ENCODE results near the gene KRT4.

KRT4 gene

GRCh38 chr12:52791271-52792184, 22.4 kb downstream of the KRT4 start:
- DNase-seq = no peak

GRCh38 chr12:52790427-52791270, 23.3 kb downstream of the KRT4 start:
- DNase-seq = no peak

GRCh38 chr12:52789637-52790426, 24.1 kb downstream of the KRT4 start:
- no peak for DNase-seq

GRCh38 chr12:52788876-52789636, 24.9 kb downstream of the KRT4 start:
- no peak for DNase-seq

GRCh38 chr12:52788192-52788875, 25.6 kb downstream of the KRT4 start:
- DNase-seq = no peak

GRCh38 chr12:52787324-52788191, 26.4 kb downstream of the KRT4 start:
- no peak for DNase-seq

GRCh38 chr12:52784909-52785308, 29.0 kb downstream of the KRT4 start:
- no peak for DNase-seq

- no peak for DNase-seq
These were observed 30.2 kb downstream of the KRT4 start for GRCh38 chr12:52783563-52784316.

GRCh38 chr12:52782502-52782901, 31.4 kb downstream of the KRT4 start:
- DNase-seq = no peak

- DNase-seq = no peak
These were observed 32.4 kb downstream of the KRT4 start for GRCh38 chr12:52781399-52782082.

- no peak for DNase-seq
These were observed 34.0 kb downstream of the KRT4 start for GRCh38 chr12:52779914-52780313.

- no peak for DNase-seq
These were observed 35.1 kb downstream of the KRT4 start for GRCh38 chr12:52778833-52779232.

GRCh38 chr12:52777566-52777965, 36.4 kb downstream of the KRT4 start:
- no peak for DNase-seq

- DNase-seq = no peak
These were observed 37.0 kb downstream of the KRT4 start, which contains the start of gene KRT76 for GRCh38 chr12:52776913-52777395. TSS of gene KRT76 (minus strand) at chr12:52777345. CDS start at chr12:52777291, 54 bp downstream.

GRCh38 chr12:52776435-52776834, 37.5 kb downstream of the KRT4 start:
- DNase-seq = no peak

- no peak for DNase-seq
These were observed 39.2 kb downstream of the KRT4 start for GRCh38 chr12:52774629-52775250.

- no peak for DNase-seq
These were observed 41.1 kb downstream of the KRT4 start for GRCh38 chr12:52772772-52773171.

- DNase-seq = no peak
These were observed 41.7 kb downstream of the KRT4 start for GRCh38 chr12:52772188-52772587.
